HepG2 (cell line): Measurements from ENCODE around the gene SLC45A1. TPM values are rescaled to one million over a fixed set of nuclear protein-coding genes. Genes with fewer than 3 reads are reported as not detected.

Source experiments
- BHLHE40 ChIP-seq: IDR thresholded peaks from 2 replicates; pipeline ENCODE4 v1.6.1; 2011; ENCODE audit warnings: low read length, improper control_type of control experiment
- KLF6 ChIP-seq: IDR thresholded peaks from 2 replicates; pipeline ENCODE4 v1.8.0; 2016; ENCODE audit warnings: missing biosample characterization, missing genetic modification reagents
- NFE2L1 ChIP-seq: sonication (generic); formaldehyde crosslinking; IDR thresholded peaks from 2 replicates; pipeline ENCODE4 v1.4.0; 2020; ENCODE audit warnings: missing genetic modification reagents, mild to moderate bottlenecking, borderline replicate concordance
- NFKBIZ ChIP-seq: IDR thresholded peaks from 2 replicates; pipeline ENCODE4 v1.6.1; 2018; ENCODE audit warnings: missing genetic modification reagents, missing compliant biosample characterization
- NONO ChIP-seq, 2 experiments: fragments of 450-650 bp in 1 of 2; sonication (generic) in 1 of 2; formaldehyde crosslinking in 1 of 2; IDR thresholded peaks in 1 of 2; conservative IDR thresholded peaks in 1 of 2; 2 replicates each; pipeline versions ENCODE4 v1.6.1 to v1.8.0; 2017 to 2022; ENCODE audit warnings: mild to moderate bottlenecking in 1 of 2, missing genetic modification reagents in 1 of 2, moderate library complexity in 1 of 2
- PPARG ChIP-seq: conservative IDR thresholded peaks from 2 replicates; pipeline ENCODE4 v1.6.1; 2016; ENCODE audit warnings: missing biosample characterization, missing genetic modification reagents
- REL ChIP-seq: sonication (generic); formaldehyde crosslinking; conservative IDR thresholded peaks from 2 replicates; pipeline ENCODE4 v1.8.0; 2022; ENCODE audit warnings: mild to moderate bottlenecking, missing genetic modification reagents, moderate library complexity
- RFXAP ChIP-seq: sonication (generic); formaldehyde crosslinking; IDR thresholded peaks from 2 replicates; pipeline ENCODE4 v1.4.0; 2020; ENCODE audit warnings: missing genetic modification reagents, borderline replicate concordance
- SMAD9 ChIP-seq: sonication (generic); formaldehyde crosslinking; IDR thresholded peaks from 2 replicates; pipeline ENCODE4 v1.5.1; 2020; ENCODE audit warnings: mild to moderate bottlenecking, missing genetic modification reagents
- SSRP1 ChIP-seq: IDR thresholded peaks from 2 replicates; pipeline ENCODE4 v1.6.1; 2016; ENCODE audit warnings: control low read depth
- TOE1 ChIP-seq: sonication (generic); formaldehyde crosslinking; IDR thresholded peaks from 2 replicates; pipeline ENCODE4 v1.4.0; 2020; ENCODE audit warnings: mild to moderate bottlenecking, missing genetic modification reagents
- XRCC5 ChIP-seq: fragments of 200-400 bp; formaldehyde crosslinking; optimal IDR thresholded peaks from 2 replicates; pipeline ENCODE3; 2017; ENCODE audit warnings: mild to moderate bottlenecking, low read length
- ZFY ChIP-seq: sonication (generic); formaldehyde crosslinking; IDR thresholded peaks from 2 replicates; pipeline ENCODE4 v1.4.0; 2020; ENCODE audit warnings: missing genetic modification reagents
- ZNF124 ChIP-seq: sonication (generic); formaldehyde crosslinking; IDR thresholded peaks from 2 replicates; pipeline ENCODE4 v1.4.0; 2020; ENCODE audit warnings: missing genetic modification reagents
- ZNF280B ChIP-seq: sonication (generic); formaldehyde crosslinking; IDR thresholded peaks from 2 replicates; pipeline ENCODE4 v1.5.0; 2020; ENCODE audit warnings: missing genetic modification reagents, mild to moderate bottlenecking, borderline replicate concordance
- ZNF33A ChIP-seq: sonication (generic); formaldehyde crosslinking; IDR thresholded peaks from 2 replicates; pipeline ENCODE4 v1.5.1; 2020; ENCODE audit warnings: missing genetic modification reagents, mild to moderate bottlenecking, moderate library complexity, borderline replicate concordance
- ZNF431 ChIP-seq: sonication (generic); formaldehyde crosslinking; IDR thresholded peaks from 2 replicates; pipeline ENCODE4 v1.9.0; 2022; ENCODE audit warnings: missing genetic modification reagents, low read depth, mild to moderate bottlenecking, borderline replicate concordance
- ZNF562 ChIP-seq: sonication (generic); formaldehyde crosslinking; IDR thresholded peaks from 2 replicates; pipeline ENCODE4 v1.8.0; 2022; ENCODE audit warnings: missing genetic modification reagents, borderline replicate concordance
- ZNF660 ChIP-seq: sonication (generic); formaldehyde crosslinking; IDR thresholded peaks from 2 replicates; pipeline ENCODE4 v1.5.1; 2020; ENCODE audit warnings: mild to moderate bottlenecking, low read depth, missing genetic modification reagents, borderline replicate concordance
- ZNF737 ChIP-seq: sonication (generic); formaldehyde crosslinking; IDR thresholded peaks from 2 replicates; pipeline ENCODE4 v1.5.0; 2020; ENCODE audit warnings: missing genetic modification reagents, mild to moderate bottlenecking, borderline replicate concordance
- ZNF761 ChIP-seq: sonication (generic); formaldehyde crosslinking; conservative IDR thresholded peaks from 2 replicates; pipeline ENCODE4 v1.4.0; 2020; ENCODE audit warnings: mild to moderate bottlenecking, missing genetic modification reagents
- polyA plus RNA-seq, 8 experiments: library from polyadenylated mRNA; depleted of rRNA in 3 of 8; stranded (reverse) in 7 of 8; unstranded in 1 of 8; fragments of >200 nt; fragmentation: Illumina TruSeq in 4 of 8; extraction: Trizol in 4 of 8; gene quantifications; 2 replicates each; pipeline versions ENCODE4 v1.2.1 to v1.2.3, GENCODE V29; 2011 to 2016; ENCODE audit warnings: low read depth in 4 of 8, missing spikeins in 1 of 8, mixed read lengths in 1 of 8; ENCODE audit not compliant: insufficient read depth in 1 of 8
- total RNA-seq, 5 experiments: library from RNA; depleted of rRNA; stranded (reverse); fragments of >200 nt; fragmentation: Illumina TruSeq; extraction: Trizol; gene quantifications; 2 replicates each; pipeline ENCODE4 v1.2.3, GENCODE V29; 2016; ENCODE audit warnings: low read depth in 1 of 5
- TF ChIP-seq, protein P1 (sequence below): IDR thresholded peaks from 2 replicates; pipeline ENCODE4 v1.6.1; 2016; ENCODE audit warnings: control low read depth
- TF ChIP-seq, protein P2 (sequence below): IDR thresholded peaks from 2 replicates; pipeline ENCODE4 v1.6.1; 2016; ENCODE audit warnings: missing genetic modification reagents, missing compliant biosample characterization
- TF ChIP-seq, protein P3 (sequence below): sonication (generic); formaldehyde crosslinking; IDR thresholded peaks from 2 replicates; pipeline ENCODE4 v1.8.0; 2023; ENCODE audit warnings: mild to moderate bottlenecking, missing genetic modification reagents

The SLC45A1 gene
- total and polyA plus RNA-seq, 2 of the 13 experiments (the other 11 are each of a cell fraction or from before 2014, with no cell fraction given) = not detected

- TF ChIP-seq ZNF737 (CRISPR knock-in tag) (no peak), NFKBIZ (CRISPR knock-in tag) (no peak), ZNF431 (no peak), TOE1 (no peak), KLF6 (CRISPR knock-in tag) (no peak), ZNF33A (CRISPR knock-in tag) (no peak), XRCC5 (peak; percentile 62), NONO (IDR thresholded peaks at IDR 0.05) (no peak), NONO (CRISPR knock-in tag; conservative IDR thresholded peaks at IDR 0.05) (no peak), SMAD9 (CRISPR knock-in tag) (no peak), RFXAP (CRISPR knock-in tag) (no peak), BHLHE40 (peak; percentile 45; the same call in 1 of the 2 replicates), ZNF562 (CRISPR knock-in tag) (no peak), ZFY (CRISPR knock-in tag) (peak; percentile 42; the same call in 1 of the 2 replicates), ZNF280B (no peak), SSRP1 (CRISPR knock-in tag) (no peak; the same call in 1 of the 2 replicates), ZNF660 (CRISPR knock-in tag) (no peak), ZNF761 (no peak), PPARG (CRISPR knock-in tag) (0 out of 2 replicates have a peak, but pooled peaks have one; percentile 24), ZNF124 (0 out of 2 replicates have a peak, but pooled peaks have one; percentile 18), NFE2L1 (CRISPR knock-in tag) (no peak), REL (CRISPR knock-in tag) (no peak)
- TF ChIP-seq, protein P1, sequence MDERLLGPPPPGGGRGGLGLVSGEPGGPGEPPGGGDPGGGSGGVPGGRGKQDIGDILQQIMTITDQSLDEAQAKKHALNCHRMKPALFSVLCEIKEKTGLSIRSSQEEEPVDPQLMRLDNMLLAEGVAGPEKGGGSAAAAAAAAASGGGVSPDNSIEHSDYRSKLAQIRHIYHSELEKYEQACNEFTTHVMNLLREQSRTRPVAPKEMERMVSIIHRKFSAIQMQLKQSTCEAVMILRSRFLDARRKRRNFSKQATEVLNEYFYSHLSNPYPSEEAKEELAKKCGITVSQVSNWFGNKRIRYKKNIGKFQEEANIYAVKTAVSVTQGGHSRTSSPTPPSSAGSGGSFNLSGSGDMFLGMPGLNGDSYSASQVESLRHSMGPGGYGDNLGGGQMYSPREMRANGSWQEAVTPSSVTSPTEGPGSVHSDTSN = no peak
- TF ChIP-seq, protein P2, sequence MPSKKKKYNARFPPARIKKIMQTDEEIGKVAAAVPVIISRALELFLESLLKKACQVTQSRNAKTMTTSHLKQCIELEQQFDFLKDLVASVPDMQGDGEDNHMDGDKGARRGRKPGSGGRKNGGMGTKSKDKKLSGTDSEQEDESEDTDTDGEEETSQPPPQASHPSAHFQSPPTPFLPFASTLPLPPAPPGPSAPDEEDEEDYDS (CRISPR knock-in tag) = no peak
- TF ChIP-seq, protein P3, sequence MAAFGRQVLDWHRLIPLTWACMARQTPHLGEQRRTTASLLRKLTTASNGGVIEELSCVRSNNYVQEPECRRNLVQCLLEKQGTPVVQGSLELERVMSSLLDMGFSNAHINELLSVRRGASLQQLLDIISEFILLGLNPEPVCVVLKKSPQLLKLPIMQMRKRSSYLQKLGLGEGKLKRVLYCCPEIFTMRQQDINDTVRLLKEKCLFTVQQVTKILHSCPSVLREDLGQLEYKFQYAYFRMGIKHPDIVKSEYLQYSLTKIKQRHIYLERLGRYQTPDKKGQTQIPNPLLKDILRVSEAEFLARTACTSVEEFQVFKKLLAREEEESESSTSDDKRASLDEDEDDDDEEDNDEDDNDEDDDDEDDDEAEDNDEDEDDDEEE (CRISPR knock-in tag) = no peak
These were observed 25.6 kb downstream of the SLC45A1 start (continued) for GRCh38 chr1:8343464-8344001.
